ENCODE data around the gene RNF111.

- TF ChIP-seq CTCF (IDR thresholded peaks at IDR 0.05) (no peak), POLR2A (IDR thresholded peaks at IDR 0.05) (no peak)
Measured at GRCh38 chr15:59039225-59039624, 51.8 kb downstream of the RNF111 start.
